Epithelial cell of umbilical artery (primary cell): ENCODE data around the gene MALL. TPM values are rescaled to one million over a fixed set of nuclear protein-coding genes. Genes with fewer than 3 reads are reported as not detected.

Source experiments
- total RNA-seq: library from RNA; depleted of rRNA; stranded (reverse); fragments of >200 nt; gene quantifications from 2 replicates; pipeline ENCODE4 v1.2.3, GENCODE V29; 2014

The MALL gene
- 26.6 and 51.4 TPM in 2 replicates for total RNA-seq

GRCh38 chr2:110115291-110116032 is at the start of gene MALL:
TSS of gene MALL (minus strand) at chr2:110115822. CDS start at chr2:110115792, 30 bp downstream.

Other genes starting within 250 kb of the MALL start
- 5.5 and 11.4 TPM in 2 replicates for gene LIMS3, start 217.1 kb downstream of the MALL start, total RNA-seq
- 5.8 and 9.9 TPM in 2 replicates for gene NPHP1, start 89.2 kb upstream of the MALL start, total RNA-seq
- gene MTLN, start 96.7 kb upstream of the MALL start, total RNA-seq: 65.7 and 75.0 TPM in 2 replicates